Activated CD4-positive, CD25-positive, alpha-beta regulatory T cell treated with anti-CD3 and anti-CD28 coated beads, Interleukin-2, amount 50 U/mL, for 72 hours (primary cell): ENCODE data around the gene RPL38.

Experiments used
- DNase-seq: peaks from one replicate; pipeline ENCODE4 v3.0.0; 2021

Gene RPL38

DNA sequence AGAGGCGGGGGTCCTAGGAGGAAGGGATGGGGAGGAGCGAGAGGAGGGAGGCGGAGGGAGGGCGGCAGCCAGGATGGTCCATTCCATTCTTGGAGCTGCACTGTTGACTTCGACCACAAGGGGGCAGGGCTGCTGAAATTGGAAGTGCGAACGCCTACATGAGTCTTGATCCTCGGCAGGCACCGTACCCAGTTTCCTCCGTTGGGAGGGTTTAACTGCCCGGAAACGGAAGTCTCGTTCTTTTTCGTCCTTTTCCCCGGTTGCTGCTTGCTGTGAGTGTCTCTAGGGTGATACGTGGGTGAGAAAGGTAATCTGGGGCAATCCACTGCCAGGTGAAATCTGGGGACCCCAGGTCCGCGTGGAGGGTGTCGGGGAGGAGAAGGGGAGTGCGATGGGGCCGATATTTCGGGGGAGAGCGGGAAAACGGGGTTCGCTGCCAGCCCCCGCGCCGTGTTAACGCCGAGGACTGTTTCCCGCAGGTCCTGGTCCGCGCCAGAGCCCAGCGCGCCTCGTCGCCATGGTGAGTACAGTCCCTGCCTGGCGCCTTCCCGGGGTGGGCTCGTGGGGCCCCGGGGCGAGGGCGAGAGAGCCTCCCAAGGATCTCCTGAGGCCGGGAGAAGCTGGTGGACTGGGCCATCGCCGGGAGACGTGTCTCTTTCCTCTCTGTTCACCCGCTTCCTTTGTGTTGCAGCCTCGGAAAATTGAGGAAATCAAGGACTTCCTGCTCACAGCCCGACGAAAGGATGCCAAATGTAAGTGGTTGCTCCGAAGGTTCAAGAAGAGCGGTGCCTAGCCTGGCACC lies at the start of gene RPL38:
Gene RPL38, plus strand, starts transcription at position 240 of the 802 bp plus-strand sequence. Its CDS starts 278 bp downstream, at position 518.
- DNase-seq, result peak; percentile 97

DNA sequence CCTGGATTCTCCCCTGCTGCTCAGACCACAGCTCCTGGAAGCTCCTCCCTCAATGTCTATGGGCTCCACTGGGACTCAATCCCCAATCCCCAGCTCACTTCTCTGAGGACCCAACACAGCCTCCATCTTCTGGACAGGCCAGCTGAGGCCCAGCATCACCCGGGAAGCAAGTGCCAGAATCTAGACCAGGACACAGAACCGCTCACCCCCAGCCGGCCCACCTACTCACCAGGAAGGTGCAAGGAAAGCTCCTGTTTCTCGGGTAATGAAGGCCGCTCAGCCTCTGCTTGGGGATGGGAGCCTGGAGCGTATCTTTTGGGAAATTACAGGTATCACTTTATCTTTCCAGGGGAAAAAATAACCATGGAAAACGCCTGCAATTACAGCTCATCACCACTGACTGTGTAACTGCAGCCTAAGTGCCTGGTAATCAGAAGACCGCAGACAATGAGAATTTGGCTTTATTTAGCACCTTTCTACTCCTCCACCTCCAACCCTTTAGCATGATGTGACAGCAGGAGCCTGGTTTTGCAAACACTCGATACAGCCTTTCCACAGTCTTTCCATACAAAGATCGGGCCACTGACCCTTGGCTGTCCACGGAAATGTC lies 49.6 kb upstream of the RPL38 start:
- no peak for DNase-seq

DNA sequence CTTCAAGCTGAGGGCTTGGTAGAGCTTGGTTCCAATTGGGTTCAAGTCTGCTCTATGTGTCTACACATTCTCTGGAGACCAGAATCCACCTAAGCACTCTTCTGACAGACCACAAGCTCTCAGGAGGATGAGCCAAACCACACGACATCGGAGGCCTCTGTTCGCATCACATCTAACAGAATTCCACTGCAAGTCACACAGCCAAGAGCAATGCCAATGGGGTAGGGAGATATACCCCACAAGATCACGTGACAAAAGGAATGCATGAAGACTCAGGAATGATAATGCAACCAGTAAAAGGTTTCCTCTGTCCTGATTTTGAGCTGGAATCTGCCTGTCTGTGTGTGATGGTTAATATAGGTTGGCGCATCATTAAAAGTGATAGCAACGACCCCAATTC lies 46.6 kb upstream of the RPL38 start:
- no peak for DNase-seq

DNA sequence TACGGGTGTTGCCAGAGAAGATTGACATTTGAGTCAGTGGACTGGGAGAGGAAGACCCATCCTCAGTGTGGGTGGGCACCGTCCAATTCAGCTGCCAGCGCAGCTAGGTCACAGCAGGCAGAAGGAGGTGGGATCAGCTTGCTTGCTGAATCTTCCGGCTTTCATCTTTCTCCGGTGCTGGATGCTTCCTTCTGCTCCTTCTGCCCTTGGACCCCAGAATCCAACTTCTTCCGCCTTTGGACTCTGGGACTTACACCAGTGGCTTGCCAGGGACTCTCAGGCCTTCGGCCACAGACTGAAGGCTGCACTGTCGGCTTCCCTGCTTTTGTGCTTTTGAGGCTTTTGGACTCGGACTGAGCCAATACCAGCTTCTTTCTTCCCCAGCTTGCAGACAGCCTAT lies 46.1 kb upstream of the RPL38 start:
- DNase-seq, result no peak

DNA sequence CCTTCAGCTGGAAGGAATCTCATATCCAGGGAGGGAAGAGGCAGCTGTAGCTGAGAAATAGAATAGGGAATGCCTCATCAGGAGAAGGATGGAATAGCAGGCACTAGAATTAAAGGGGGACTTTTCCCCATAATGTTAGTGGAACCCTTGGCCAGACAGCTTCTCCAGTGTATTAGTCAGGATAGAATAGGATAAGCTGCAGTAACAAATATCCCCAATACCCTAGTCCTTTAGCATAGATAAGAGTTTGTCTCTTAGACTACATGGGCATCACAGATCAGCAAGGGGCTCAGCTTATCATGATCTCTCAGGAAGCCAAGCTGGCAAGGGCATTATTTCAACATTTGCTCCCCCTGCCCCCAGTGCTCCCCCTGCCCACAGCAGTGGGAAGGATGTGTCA lies 44.7 kb upstream of the RPL38 start:
- no peak for DNase-seq

DNA sequence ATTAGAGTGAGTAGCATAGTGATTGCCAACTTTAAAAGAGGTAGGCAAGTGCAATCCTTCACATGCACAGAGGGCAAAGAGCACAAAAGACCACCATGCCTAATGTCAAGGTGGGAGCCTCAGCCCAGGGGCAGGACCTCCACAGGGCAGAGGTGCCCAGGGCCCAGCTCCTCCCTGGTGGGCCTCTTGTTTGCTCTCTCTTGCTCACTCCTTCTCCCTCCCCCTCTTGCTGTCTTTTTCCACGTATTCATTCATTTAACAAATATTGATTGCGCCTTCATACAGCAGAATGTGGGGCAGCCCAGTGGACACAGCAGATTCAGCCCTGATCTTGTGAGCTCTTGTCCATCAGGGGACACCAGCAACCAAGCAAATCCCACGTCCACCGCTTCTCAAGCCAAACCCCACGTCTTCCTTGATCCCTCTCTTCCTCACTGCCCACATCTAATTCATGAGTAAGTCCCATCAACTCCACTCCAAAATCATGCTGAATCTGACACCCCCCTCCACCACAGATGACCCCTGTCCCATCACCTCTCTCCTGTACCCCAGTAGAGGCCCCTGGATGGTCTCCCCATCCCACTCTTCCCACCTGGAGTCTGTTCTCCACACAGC lies 44.1 kb upstream of the RPL38 start:
- no peak for DNase-seq

DNA sequence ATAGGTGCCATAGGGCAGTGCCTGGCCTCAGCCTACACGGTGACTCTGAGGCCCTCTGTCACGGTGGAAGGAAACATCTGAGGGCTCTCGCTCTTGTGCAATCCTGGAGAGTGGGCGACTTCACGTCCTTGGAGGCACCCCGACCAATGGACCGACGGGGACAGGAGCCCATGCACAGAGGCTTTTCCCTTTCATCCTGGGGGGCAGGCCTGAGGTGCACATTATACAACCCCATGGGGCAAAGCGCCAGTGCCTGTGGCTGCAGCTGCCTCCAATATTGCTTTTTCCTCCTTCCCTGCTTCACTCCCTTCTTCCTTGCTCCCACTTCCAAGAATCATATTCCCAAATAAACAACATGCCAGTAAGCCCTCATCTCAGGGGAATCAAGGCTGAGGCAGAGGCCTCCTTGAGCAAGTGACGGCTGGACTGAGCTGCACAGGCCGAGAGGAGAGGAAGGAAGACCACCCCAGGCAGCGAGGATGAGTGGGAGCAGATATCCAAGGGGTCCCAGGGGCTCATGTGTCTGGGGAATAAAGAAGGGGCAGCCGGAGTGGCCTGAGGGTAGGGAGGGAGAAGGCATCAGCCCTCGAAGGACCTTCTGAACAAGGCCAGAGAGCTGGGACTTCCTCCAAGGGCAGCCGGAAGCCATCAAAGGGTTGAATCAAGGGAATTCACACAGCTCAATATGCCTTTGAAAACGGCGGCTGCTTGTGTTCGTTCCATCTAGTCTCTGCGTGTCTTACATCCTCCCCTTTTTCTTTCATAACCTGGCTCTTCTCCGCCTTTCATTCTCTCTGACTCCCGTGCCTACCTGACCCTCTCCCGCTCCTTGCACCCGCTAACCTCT lies 42.6 kb upstream of the RPL38 start:
- DNase-seq, result no peak

DNA sequence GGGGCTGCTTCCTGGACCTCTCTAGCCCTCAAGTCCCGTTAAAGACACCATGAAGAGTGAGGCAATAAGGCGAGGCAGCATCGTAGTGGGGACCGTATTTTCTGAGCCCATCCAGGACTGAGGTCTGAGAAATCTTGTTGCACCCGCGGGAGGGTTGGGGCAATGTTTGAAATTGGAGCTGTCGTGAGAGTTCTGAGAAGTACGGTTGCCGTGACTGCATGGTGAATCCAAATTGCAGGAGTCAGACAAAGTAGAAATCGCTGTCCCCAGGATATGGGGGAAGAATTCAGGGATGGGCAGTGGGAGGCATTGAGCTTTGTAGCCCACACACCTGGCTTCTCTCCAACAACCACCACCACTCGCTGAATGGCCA lies 42.0 kb upstream of the RPL38 start:
- DNase-seq, result no peak

DNA sequence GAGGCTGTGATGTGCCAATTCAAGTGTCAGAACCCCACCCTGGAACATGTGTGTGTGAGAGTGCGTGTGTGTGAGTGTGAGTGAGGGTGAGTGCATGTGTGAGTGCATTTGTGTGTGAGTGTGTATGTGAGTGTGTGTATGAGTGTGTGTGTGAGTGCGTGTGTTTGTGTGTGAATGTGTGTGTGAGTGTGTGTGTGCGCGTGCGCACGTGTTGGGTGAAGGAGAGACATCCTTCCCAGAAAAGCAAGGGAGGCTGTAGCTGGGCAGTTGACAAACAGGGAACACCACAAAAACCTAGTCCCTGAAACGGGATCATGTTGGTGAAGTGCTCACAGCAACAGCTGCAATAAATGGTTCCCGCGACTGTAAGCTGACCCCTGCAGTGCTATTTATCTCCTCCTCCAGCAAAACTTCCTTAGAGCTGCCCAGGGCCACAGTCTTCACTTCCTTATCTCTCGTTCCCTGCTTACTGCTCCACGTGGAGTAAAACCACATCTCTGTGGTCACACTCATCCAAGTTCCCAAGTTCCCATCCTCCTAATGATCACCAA lies 40.1 kb upstream of the RPL38 start:
- DNase-seq, result no peak

DNA sequence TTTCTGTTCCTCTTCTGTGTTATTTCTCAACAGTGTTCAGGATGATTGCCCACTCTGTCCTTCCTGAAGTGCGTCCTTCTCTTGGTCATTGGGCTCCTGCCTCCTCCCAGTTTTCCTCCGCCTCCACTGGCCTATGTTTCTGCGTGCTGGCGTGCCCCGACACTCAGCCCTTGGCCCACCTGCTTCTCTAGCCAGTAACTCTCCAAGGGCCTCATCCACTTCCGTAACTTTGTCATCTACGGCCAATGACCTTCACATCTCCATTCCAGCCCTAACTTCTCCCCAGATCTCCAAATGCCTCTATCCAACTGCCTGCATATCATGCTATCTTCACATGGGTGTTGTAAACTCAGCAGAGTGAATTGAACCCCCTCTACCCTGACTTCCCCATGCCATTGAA lies 39.6 kb upstream of the RPL38 start:
- DNase-seq, result no peak

DNA sequence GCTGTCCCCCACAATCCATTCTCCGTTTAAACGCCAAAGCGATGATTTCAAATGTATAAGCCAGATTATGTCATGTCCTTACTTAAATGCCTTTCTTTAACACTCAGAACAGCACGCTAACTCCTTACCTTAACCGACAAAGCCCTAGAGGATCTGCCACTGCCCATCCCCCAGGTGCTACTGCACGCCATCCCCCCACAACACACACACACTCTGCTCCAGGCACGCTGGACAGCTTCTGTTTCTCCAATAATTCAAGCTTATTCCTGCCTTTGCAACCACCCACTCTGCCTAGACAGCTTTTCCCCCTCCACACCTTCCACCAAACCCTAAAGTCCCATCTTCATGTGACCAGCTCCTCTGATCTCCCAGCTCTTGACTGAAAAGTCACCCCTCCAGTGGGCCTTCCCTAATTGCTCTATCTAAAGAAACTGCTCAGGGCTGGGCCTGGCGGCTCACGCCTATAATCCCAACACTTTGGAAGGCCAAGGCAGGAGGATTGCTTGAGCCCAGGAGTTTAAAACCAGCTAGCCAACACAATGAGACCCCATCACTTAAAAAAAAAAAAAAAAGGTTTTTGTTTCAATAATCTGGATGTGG lies 38.9 kb upstream of the RPL38 start:
- no peak for DNase-seq

DNA sequence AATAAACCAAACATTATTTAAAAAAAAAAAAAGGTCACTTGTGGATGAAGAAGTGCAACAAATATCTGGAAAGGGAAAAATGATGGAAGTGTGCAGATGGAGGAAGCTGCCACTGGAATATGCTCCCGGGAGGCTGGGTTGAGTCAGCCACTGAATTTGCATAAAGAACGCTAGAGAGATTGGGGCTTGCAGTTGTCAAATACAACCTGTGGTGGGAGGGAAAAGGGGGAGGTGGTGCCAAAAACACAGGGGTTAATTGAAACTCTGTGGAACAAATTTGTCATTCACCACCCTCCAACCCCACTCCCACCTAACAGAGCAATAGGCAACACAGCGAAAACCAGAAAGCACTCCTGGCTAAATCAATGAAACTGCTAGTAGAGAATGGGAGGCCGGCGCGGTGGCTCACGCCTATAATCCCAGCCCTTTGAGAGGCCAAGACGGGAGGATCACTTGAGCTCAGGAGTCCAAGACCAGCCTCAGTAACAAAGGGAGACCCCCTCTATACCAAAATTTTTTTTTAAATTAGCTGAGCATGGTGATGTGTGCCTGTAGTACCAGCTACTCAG lies 37.6 kb upstream of the RPL38 start:
- DNase-seq, result no peak

DNA sequence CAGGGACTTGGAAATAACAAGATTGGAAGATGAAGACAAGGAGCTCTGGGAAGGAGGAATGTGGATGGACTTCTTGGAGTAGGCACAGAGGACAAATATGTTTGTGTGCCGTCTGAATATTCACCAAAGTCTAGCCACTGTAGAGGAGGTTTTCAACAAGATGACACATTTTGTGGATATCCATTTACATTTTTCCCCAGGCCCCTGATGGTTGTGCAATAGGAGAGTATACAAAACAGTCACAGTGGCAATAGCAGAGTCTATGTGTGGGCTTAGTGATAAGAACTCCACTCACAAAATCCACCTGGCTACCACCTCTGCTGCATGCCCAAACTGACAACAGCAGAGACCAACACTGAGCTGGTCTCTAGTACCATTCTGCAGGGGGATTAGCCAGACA lies 32.6 kb upstream of the RPL38 start:
- no peak for DNase-seq

DNA sequence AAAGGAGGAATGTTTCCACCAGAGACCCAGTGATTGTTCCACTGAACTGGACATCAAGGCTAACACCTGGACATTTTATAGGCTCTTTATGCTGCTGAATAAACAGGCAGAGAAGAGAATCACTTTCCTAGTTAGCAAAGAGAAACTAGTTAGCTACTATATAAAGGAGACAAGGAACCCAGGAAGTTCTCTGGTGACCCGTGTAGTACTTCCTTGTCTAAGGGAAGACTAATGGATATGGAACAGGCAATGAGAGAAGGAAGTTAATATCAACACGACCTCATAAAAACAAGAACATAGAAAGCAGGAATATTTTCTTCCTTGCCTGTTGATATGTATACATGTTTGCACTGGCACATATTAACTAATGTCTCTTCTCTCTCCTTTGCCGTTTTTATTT lies 30.8 kb upstream of the RPL38 start:
- no peak for DNase-seq

DNA sequence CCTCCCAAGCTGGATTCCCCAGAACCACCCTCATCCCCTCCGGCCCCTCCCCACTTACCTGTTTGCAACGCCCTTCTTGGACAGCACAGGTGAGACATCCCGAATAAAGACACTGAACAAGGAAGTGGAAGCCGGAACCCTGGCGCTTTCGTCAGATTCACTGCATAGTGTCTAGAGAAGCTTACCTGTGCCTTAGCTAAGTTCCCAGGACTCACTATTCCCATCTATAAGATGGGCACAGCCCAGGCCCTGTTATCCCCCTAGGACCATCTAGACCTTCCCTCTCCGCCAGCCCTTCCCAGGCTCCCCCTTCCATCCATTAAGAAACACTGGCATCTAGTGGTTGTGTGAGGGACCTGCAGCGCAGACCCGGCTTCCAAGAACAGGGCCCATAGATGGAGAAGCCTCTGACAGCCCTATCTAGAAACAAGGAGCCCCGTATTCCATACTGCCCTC lies 26.9 kb upstream of the RPL38 start:
- peak; percentile 44 for DNase-seq

DNA sequence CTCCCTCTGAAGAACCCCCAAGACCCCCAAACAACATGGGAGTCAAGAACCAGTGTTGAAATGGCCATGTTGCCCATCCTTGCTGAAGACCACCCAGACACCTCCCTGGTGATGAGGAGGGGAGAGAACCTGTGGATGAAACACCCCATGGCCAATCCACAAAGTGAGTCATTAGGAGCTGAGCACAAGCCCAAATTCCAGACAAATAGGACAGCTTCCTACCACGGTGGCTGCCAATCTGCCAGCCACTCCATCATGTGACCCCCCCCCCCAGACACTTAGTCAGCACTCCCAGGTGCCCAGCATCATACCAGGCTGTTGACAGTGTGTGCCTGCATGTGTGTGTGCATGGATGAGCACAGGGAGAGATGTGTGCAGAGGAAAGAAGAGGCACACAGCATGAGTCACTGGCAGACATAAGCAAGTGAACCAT lies 26.4 kb upstream of the RPL38 start:
- no peak for DNase-seq

DNA sequence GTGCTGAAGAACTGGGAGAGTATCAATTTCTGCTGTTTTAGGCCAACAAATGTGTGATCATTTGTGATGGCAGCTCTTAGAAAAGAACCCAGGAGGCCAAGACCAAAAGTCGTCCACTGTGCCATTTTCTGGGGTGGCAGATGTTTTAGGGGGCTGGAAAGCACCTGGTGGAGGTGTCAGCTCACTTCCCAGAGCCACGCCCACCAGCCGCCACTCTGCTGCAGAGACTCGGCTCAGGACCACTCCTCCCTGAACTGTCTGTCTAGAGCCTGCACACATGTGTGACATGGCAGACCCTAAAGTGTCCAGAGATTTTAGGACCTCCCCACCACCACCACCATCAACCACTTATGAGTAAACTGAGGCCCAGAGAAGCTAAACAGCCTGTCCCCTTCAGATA lies 23.9 kb upstream of the RPL38 start:
- DNase-seq, result no peak

DNA sequence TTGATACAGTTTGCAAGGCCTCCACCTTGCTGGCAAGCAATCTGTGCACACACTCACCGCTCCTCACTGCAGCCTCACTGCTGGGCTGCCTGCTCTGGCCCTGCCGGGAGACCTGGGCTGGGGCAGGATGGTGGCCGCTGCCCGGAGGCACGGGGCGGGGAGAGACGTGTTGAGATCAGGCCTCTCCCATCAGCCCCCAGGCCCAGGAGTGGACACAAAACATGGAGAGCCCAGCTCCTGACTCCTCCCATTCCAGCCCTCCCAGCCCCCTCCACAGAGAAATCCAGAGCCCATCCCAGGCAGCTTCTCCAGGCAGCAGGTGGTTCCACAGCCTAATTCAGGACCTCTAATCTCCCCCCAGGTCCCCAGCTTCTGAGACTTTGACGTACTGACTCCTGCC lies 23.1 kb upstream of the RPL38 start:
- DNase-seq, result no peak

DNA sequence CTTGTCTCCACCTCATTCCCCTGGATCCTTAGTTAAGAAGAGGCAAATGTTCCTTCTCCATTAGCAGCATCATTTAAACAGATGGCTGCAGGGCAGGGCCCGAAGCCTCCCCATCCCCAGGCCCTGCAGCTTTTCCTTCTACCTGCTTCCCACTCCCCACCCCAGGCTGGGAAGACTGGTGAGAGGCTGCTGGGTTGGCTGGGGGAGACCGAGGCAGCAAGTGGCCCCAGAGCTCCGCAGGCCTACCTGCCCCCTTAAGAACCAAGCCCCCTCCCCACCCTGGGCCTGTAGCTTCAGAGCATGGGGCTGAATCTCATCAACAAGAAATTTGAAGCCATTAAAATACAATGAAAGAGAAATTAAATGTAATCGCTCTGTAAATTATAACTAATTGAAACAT lies 22.1 kb upstream of the RPL38 start:
- DNase-seq, result no peak

DNA sequence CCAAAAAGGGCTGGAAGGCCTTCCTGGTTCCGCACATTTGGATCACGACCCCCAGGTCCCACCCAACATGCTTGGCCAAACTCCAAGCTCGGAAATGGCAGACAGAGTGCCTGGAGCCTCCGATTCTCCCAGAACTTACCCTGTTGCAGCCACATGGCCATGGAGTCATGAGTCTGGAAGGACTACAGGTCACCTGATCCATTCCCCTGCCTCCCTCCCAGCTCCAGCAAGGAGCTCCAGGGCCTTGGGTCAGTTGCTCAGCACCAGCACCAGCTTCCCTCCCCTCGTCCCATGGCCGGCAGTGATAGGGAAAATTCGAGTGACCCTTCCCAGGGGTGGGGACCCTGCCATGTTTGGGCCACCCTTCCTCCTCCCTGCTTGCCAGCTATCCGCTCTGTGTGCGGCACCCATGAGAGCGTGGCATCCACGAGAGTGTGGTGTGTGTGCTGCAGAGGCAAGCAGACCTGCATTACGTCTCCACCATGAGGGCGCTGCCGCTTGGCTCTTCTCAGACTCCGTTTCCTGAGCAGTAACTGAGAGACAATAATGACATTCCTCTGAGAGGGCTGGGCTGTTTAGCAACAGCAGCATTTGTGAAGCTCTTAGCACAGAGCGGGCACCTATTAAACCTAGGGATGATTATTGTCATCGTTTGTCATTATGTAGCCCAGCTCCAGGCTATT lies 21.3 kb upstream of the RPL38 start:
- no peak for DNase-seq

DNA sequence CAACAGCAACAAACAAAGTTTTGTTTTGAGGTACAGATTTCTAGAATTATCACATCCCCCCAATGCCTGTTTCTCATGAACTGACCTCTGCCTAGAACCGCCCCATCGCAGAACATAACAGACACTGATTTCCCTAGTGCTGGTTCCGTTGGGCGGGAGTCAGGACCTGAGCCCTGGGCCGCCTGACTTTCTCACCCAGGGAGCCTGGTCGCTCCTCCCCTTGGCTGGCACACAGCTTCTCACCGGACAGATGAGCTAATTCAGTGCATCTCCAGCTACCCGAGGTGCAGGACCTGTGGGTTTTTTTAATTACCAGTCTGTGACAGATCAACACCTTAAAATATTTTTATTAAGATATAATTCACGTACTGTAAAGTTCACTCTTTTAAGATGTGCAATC lies 20.1 kb upstream of the RPL38 start:
- no peak for DNase-seq
